ENCODE measurements around the gene XPC.
"Not testable (repeated sequence)": the region's sequence is repeated elsewhere in the genome, so short reads cannot be mapped to it uniquely, and the experiment has no call there.

The XPC gene

DNA sequence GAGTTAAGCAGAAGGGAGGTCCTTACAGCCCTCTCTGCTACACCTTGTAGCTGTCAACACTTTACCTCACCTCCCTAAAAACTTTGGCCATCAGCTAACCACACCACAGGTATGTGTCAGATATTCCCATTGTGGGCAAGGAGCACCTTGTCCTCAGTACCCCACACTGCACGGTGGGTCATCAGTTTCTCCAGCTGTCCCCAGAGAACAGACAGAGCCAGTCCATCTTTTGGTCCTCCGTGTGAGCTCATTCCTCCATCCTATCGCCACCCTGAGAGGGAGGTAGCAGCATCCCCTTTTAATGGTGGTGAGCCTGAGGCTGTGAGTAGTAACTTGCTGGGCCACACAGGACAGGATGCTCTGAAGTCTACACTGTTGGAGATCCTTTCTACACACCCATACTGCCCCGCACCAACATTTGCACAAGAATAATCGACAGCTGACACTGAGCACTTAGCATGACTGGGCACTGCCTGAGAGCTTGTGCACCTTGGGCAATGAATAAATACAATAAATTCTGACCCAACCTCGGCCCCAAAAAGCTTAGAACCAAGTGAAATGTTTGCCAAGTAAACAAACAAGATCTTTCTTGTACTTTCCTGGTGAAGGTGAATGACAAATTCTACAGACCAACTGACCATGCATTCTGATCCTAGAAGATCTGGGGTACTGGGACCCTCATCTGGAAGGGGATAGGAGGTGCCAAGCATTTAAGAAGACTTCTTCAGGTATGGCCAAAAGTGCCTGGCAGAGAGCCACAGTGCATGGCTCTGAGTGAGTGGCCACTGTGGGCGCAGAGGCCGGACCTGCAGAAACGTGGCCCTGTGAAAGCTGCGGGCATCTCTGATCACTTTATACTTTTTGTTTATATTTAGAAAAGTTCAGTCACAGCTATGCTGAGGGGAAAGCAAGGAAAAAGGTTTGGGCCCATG, 60.7 kb downstream of the XPC start:
- no peak for DNase-seq

DNA sequence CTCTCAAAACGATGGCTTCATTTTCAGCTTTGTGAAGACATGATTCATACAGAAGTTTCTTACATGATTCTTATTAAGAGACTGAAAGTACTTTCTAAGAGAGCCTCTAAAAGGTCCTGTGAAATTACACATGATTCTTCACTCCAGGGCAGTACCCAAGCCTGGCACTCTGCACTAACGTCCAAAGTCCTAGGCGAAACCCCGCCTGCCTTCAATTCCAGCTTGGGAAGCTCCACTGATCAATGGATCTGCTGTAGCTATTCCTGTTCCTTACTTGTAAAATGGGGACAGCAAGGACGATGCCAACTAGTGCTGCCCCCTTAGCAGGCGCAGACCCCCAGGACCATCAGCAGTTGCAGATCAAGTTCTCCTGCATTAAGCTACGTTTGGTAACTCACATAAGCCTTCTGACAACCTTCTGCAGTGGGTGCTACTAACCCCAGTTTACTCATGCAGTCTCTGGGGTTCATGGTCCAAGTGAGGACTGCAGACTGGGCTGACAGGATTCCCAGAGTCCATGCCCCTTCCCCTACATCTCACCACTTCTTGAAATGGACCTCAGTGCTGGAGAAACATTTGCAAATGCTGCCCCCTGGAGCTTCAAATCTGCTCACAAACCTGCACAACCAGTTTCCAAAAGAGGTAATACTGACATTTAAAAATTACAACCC, 64.3 kb downstream of the XPC start:
- no peak for DNase-seq

DNA sequence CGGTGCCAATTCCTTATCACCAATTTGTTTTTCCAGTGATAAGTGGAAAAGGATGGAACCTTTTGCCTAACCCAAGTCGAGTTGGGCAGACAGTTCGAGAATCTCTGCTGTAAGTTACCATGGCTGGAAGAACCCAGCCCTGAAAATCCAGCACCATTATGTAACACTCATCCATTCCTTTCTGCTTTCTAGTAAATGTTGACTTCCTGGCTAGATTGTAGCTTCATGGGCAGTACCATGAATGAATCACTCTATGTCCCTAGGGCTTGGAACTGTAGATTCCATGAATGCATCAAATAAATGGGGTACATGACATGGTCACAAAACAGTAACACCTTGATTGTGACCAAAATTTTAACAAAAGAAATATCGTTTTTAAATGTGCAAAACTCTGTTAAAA, 67.7 kb downstream of the XPC start:
- no peak for DNase-seq

DNA sequence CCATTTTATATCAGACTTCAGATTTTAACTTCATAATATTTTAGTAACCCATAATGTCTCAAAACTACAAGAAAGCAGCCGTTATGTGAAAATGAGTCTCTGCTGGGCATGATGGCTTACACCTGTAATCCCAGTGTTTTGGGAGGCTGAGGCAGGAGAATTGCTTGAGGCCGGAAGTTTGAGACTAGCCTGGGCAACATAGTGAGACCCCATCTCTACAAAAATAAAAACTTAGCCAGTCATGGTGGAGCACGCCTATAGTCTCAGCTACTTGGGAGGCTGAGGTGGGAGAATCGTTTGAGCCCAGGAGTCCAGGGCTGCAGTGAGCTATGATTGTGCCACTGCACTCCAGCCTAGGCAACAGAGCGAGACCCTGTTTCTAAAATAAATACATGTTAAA, 68.6 kb downstream of the XPC start:
- DNase-seq: not testable (repeated sequence)

DNA sequence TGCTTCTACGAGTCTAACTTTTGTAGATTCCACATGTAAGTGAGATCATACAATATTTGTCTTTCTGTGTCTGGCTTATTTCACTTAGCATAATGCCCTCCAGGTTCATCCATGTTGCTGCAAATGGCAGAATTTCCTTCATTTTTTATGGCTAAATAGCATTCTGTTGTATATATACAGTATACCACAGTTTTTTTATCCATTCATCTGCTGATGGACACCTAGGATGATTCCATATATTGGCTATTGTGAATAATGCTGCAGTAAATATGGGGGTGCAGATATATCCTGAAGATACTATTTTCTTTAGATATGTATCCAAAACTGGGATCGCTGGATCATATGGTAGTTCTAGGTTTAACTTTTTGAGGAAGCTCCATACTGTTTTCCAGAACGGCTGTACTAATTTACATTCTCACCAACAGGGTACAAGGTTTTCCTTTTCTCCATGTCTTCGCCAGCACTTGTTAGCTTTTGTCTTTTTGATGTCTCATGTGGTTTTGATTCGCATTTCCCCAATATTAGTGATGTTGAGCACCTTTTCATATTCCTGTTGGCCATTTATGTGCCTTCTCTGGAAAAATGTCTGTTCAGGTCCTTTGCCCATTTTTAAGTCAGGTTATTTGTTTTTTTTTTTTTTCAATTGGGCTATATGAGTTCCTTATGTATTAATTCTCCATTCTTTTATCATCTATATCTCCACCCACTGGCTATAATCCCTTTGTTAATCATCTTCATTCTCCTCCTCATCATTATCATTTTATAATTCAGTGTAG, 80.6 kb downstream of the XPC start:
- DNase-seq: no peak

DNA sequence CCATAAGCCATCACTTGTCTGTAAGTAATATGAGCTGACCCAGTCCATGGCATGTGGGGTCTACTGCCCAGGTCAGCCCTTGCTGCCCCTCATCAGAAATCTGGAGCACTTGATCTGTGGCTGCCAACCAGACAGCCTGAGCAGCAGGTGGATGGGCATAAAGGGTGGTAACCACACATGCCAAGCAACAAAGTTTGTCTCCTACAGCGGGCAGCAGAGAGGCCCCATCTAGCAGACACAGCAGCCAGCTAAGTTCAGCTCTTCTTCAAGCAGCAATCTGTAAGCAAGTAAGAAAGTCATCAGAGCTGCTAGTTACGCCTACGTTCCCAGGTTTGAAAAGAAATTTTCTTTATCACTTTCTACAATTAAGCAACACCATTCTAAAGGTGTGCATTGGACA, 81.7 kb downstream of the XPC start:
- no peak for DNase-seq

Measured in activated naive CD4-positive, alpha-beta T cell treated with Interleukin-2 at 50 U/mL for 16 hours (primary cell).